DOHH2 (cell line): ENCODE measurements around the gene PTPN2.

ENCODE experiments used
- H3F3A ChIP-seq: fragments of 200-600 bp; sonication (generic), shearing (Covaris generic); 2 replicates; pipeline ENCODE4 v1.6.0; 2016; ENCODE audit warnings: antibody characterized with exemption, mild to moderate bottlenecking; ENCODE audit not compliant: control insufficient read depth, insufficient read depth
- H3K27ac ChIP-seq: fragments of 200-600 bp; sonication (generic); 2 replicates; pipeline ENCODE4 v1.5.1; 2014; ENCODE audit warnings: low read depth, mild to moderate bottlenecking, low read length, moderate library complexity
- H3K27me3 ChIP-seq: fragments of 200-600 bp; sonication (generic); 2 replicates; pipeline ENCODE4 v1.6.1; 2014; ENCODE audit warnings: mild to moderate bottlenecking, low read length, mixed read lengths; ENCODE audit not compliant: control insufficient read depth
- H3K36me3 ChIP-seq: fragments of 200-600 bp; sonication (generic); 2 replicates; pipeline ENCODE4 v1.6.1; 2014; ENCODE audit warnings: mild to moderate bottlenecking, low read length, moderate library complexity, mixed read lengths; ENCODE audit not compliant: control insufficient read depth
- H3K4me1 ChIP-seq: fragments of 200-600 bp; sonication (generic); 2 replicates; pipeline ENCODE4 v1.6.1; 2014; ENCODE audit warnings: mild to moderate bottlenecking, low read length, mixed read lengths; ENCODE audit not compliant: control insufficient read depth
- H3K4me2 ChIP-seq: fragments of 200-600 bp; sonication (generic); 2 replicates; pipeline ENCODE4 v1.6.0; 2014; ENCODE audit warnings: mild to moderate bottlenecking, low read length, moderate library complexity
- H3K4me3 ChIP-seq: fragments of 200-600 bp; sonication (generic); 2 replicates; pipeline ENCODE4 v1.5.1; 2014; ENCODE audit warnings: mild to moderate bottlenecking, low read length, mixed read lengths
- H3K79me2 ChIP-seq: fragments of 200-600 bp; sonication (generic); 2 replicates; pipeline ENCODE4 v1.6.1; 2014; ENCODE audit warnings: mild to moderate bottlenecking, low read length, mixed read lengths; ENCODE audit not compliant: control insufficient read depth
- H3K9me2 ChIP-seq: fragments of 200-600 bp; sonication (generic); replicated peaks from 2 replicates; pipeline ENCODE4 v1.6.1; 2014; ENCODE audit warnings: mild to moderate bottlenecking, low read length, mixed read lengths; ENCODE audit not compliant: control insufficient read depth
- H3K9me3 ChIP-seq: fragments of 200-600 bp; sonication (generic); 2 replicates; pipeline ENCODE4 v1.6.1; 2014; ENCODE audit warnings: antibody characterized with exemption, low read length, mixed read lengths; ENCODE audit not compliant: control insufficient read depth, insufficient read depth
- H4K20me1 ChIP-seq: fragments of 200-600 bp; sonication (generic); 2 replicates; pipeline ENCODE4 v1.6.0; 2014; ENCODE audit warnings: low read depth, mild to moderate bottlenecking, antibody characterized with exemption, low read length, moderate library complexity; ENCODE audit not compliant: control insufficient read depth, insufficient read depth
- CTCF ChIP-seq: fragments of 200-600 bp; sonication (generic); IDR thresholded peaks from one replicate; pipeline ENCODE4 v1.5.1; 2014; ENCODE audit warnings: antibody characterized with exemption, mild to moderate bottlenecking, low read depth, low read length; ENCODE audit not compliant: poor library complexity, severe bottlenecking
- EZH2phosphoT487 ChIP-seq: fragments of 200-600 bp; sonication (generic); IDR thresholded peaks from 2 replicates; pipeline ENCODE4 v1.6.1; 2017; ENCODE audit warnings: borderline replicate concordance, mild to moderate bottlenecking, antibody characterized with exemption, low read length, moderate library complexity, mixed read lengths

Gene PTPN2

GRCh38 chr18:12844391-12844790 lies 39.6 kb downstream of the PTPN2 start:
- no peaks in the 10 kb centered on the region for H3K9me3 ChIP-seq
- peaks cover 7% of the 10 kb centered on the region for H3F3A ChIP-seq
- TF ChIP-seq EZH2phosphoT487 (no peak), CTCF (no peak)
- H3K27ac ChIP-seq, result no peak overlapping the region
- peaks cover under 1% of the 10 kb centered on the region; the same call in 1 of the 2 replicates for H4K20me1 ChIP-seq
- H3K4me2 ChIP-seq, result no peak overlapping the region
- H3K9me2 ChIP-seq, result no peaks in the 10 kb centered on the region
- peaks cover 18% of the 10 kb centered on the region for H3K4me1 ChIP-seq
- H3K27me3 ChIP-seq, result no peaks in the 10 kb centered on the region
- H3K4me3 ChIP-seq, result no peak overlapping the region
- peaks cover 19% of the 10 kb centered on the region for H3K79me2 ChIP-seq
- H3K36me3 ChIP-seq, result peaks cover 9% of the 10 kb centered on the region; the same call in 1 of the 2 replicates

GRCh38 chr18:12843420-12844350 lies 40.4 kb downstream of the PTPN2 start:
- Histone ChIP-seq H3K4me3 (no peak overlapping the region), H3F3A (peaks cover 11% of the 10 kb centered on the region), H3K27me3 (no peaks in the 10 kb centered on the region), H3K36me3 (peaks cover 9% of the 10 kb centered on the region; the same call in 1 of the 2 replicates), H4K20me1 (peaks cover 4% of the 10 kb centered on the region; the same call in 1 of the 2 replicates), H3K9me2 (no peaks in the 10 kb centered on the region), H3K9me3 (no peaks in the 10 kb centered on the region), H3K4me2 (no peak overlapping the region), H3K4me1 (peaks cover 23% of the 10 kb centered on the region), H3K79me2 (peaks cover 23% of the 10 kb centered on the region), H3K27ac (no peak overlapping the region)
- TF ChIP-seq CTCF (no peak), EZH2phosphoT487 (no peak)

GRCh38 chr18:12842459-12843380 lies 41.3 kb downstream of the PTPN2 start:
- Histone ChIP-seq H3K4me3 (no peak overlapping the region), H3F3A (peaks cover 11% of the 10 kb centered on the region), H4K20me1 (peaks cover 12% of the 10 kb centered on the region), H3K36me3 (0 out of 2 replicates have a peak, but pooled peaks cover 5% of the 10 kb centered on the region), H3K79me2 (peaks cover 32% of the 10 kb centered on the region), H3K9me3 (no peaks in the 10 kb centered on the region), H3K4me1 (peaks cover 33% of the 10 kb centered on the region), H3K27ac (no peak overlapping the region), H3K9me2 (no peaks in the 10 kb centered on the region), H3K27me3 (no peaks in the 10 kb centered on the region), H3K4me2 (no peak overlapping the region)
- TF ChIP-seq CTCF, result no peak
- TF ChIP-seq EZH2phosphoT487, result no peak
